ENCODE data around the gene LSP1.
"Not testable (repeated sequence)": the region's sequence is repeated elsewhere in the genome, so short reads cannot be mapped to it uniquely, and the experiment has no call there.

LSP1 gene, protein sequence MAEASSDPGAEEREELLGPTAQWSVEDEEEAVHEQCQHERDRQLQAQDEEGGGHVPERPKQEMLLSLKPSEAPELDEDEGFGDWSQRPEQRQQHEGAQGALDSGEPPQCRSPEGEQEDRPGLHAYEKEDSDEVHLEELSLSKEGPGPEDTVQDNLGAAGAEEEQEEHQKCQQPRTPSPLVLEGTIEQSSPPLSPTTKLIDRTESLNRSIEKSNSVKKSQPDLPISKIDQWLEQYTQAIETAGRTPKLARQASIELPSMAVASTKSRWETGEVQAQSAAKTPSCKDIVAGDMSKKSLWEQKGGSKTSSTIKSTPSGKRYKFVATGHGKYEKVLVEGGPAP

GRCh38 chr11:1852877-1853276 is at the start of gene LSP1:
Gene LSP1, plus strand, starts transcription at chr11:1853084. Its CDS starts 61 bp downstream, at chr11:1853145.
- Histone ChIP-seq H3K36me3 (ENCODE audit: insufficient read depth, low read length) (no peaks in the 10 kb centered on the region), H3K4me1 (ENCODE audit: insufficient read depth, low read length) (no peaks in the 10 kb centered on the region), H3K27me3 (ENCODE audit: insufficient read depth, low read length) (no peaks in the 10 kb centered on the region), H3K4me3 (ENCODE audit: low read length) (no peak within 1 kb of the TSS), H2AFZ (ENCODE audit: low read depth, low read length) (no peak within 1 kb of the TSS), H3K9me3 (ENCODE audit: low read length) (no peaks in the 10 kb centered on the region)

DNA sequence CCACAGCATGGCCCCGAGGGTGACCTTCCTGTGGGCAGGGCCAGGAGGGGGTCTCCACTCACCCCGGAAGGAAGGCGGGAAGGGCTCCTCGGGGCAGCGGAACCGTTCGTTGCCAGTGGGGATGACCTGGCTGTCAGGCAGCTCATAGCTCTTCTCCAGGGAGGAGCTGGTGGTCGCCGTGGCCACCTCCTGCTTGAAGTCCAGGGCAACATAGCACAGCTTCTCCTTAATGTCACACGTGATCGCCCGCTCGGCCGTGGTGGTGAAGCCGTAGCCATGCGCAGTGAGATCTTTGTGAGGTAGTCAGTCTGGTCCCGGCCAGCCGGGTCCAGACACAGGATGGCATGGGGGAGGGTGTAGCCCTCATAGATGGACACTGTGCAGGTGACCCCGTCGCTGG is 49.6 kb upstream of the LSP1 start:
- no peaks in the 10 kb centered on the region for H3K36me3 ChIP-seq (ENCODE audit: insufficient read depth, low read length)
- no peak overlapping the region for H3K4me3 ChIP-seq (ENCODE audit: low read length)
- H3K4me1 ChIP-seq (ENCODE audit: insufficient read depth, low read length): no peaks in the 10 kb centered on the region
- H3K9me3 ChIP-seq (ENCODE audit: low read length): no peaks in the 10 kb centered on the region
- H3K27me3 ChIP-seq (ENCODE audit: insufficient read depth, low read length): peaks cover 11% of the 10 kb centered on the region
- no peak overlapping the region for H2AFZ ChIP-seq (ENCODE audit: low read depth, low read length)

- H3K4me1 ChIP-seq (ENCODE audit: insufficient read depth, low read length); H3K36me3 ChIP-seq (ENCODE audit: insufficient read depth, low read length); H3K27me3 ChIP-seq (ENCODE audit: insufficient read depth, low read length); H3K4me3 ChIP-seq (ENCODE audit: low read length); H3K9me3 ChIP-seq (ENCODE audit: low read length); H2AFZ ChIP-seq (ENCODE audit: low read depth, low read length): not testable (repeated sequence)
Observed at GRCh38 chr11:1803835-1804519, 48.9 kb upstream of the LSP1 start.

DNA sequence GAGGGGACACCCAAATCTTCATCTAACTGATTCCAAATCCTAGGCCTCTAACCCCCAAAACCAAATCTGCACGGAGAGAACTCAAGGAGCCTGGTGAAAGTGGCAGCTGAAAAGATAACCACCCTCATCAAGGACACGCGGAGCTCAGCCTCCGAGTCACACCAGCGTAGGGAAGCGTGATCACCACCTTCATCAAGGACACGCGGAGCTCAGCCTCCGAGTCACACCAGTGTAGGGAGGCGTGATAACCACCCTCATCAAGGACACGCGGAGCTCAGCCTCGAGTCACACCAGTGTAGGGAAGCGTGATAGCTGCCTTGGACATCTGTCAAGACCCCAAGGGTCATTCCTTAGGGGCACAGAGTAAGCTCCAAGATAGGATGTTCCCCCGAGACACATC is 47.4 kb upstream of the LSP1 start:
- H2AFZ ChIP-seq (ENCODE audit: low read depth, low read length): no peak overlapping the region

GRCh38 chr11:1807264-1807995 is 45.5 kb upstream of the LSP1 start:
- Histone ChIP-seq H3K4me3 (ENCODE audit: low read length) (no peak overlapping the region), H3K9me3 (ENCODE audit: low read length) (no peaks in the 10 kb centered on the region), H3K36me3 (ENCODE audit: insufficient read depth, low read length) (no peaks in the 10 kb centered on the region), H3K4me1 (ENCODE audit: insufficient read depth, low read length) (no peaks in the 10 kb centered on the region), H2AFZ (ENCODE audit: low read depth, low read length) (no peak overlapping the region), H3K27me3 (ENCODE audit: insufficient read depth, low read length) (peaks cover 6% of the 10 kb centered on the region)

More for the DNA sequence above, 47.4 kb upstream of the LSP1 start:
- no peaks in the 10 kb centered on the region for H3K36me3 ChIP-seq (ENCODE audit: insufficient read depth, low read length)
- H3K4me3 ChIP-seq (ENCODE audit: low read length): no peak overlapping the region
- peaks cover 6% of the 10 kb centered on the region for H3K27me3 ChIP-seq (ENCODE audit: insufficient read depth, low read length)
- no peaks in the 10 kb centered on the region for H3K4me1 ChIP-seq (ENCODE audit: insufficient read depth, low read length)
- no peaks in the 10 kb centered on the region for H3K9me3 ChIP-seq (ENCODE audit: low read length)

DNA sequence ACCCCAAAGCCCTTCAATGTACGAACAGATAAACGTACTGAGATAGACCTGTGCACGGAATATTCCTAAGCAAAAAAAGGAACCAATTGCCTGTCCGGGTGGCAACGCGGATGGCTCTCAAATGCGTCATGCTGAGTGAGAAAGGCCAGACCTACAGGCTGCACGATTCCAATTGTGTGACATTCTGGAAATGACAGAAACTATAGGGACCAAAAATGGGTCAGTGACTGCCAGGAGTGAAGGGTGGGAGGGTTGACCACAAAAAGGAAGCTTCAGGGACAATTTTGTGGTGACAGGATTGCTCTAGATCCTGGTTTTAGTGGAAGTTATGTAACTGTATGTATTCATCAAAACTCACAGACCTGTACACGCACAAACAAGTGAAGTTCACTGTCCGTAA is 42.1 kb upstream of the LSP1 start:
- H2AFZ ChIP-seq (ENCODE audit: low read depth, low read length): no peak overlapping the region
- H3K4me1 ChIP-seq (ENCODE audit: insufficient read depth, low read length): no peaks in the 10 kb centered on the region
- H3K9me3 ChIP-seq (ENCODE audit: low read length): no peaks in the 10 kb centered on the region
- no peak overlapping the region for H3K4me3 ChIP-seq (ENCODE audit: low read length)
- H3K36me3 ChIP-seq (ENCODE audit: insufficient read depth, low read length): no peaks in the 10 kb centered on the region
- peaks cover 3% of the 10 kb centered on the region for H3K27me3 ChIP-seq (ENCODE audit: insufficient read depth, low read length)

- no peaks in the 10 kb centered on the region for H3K9me3 ChIP-seq (ENCODE audit: low read length)
- no peak overlapping the region for H3K4me3 ChIP-seq (ENCODE audit: low read length)
- no peaks in the 10 kb centered on the region for H3K36me3 ChIP-seq (ENCODE audit: insufficient read depth, low read length)
- no peak overlapping the region for H2AFZ ChIP-seq (ENCODE audit: low read depth, low read length)
- H3K27me3 ChIP-seq (ENCODE audit: insufficient read depth, low read length): peaks cover 2% of the 10 kb centered on the region
- H3K4me1 ChIP-seq (ENCODE audit: insufficient read depth, low read length): no peaks in the 10 kb centered on the region
Observed at GRCh38 chr11:1812274-1812673, 40.6 kb upstream of the LSP1 start.

- Histone ChIP-seq H3K9me3 (ENCODE audit: low read length) (no peaks in the 10 kb centered on the region), H2AFZ (ENCODE audit: low read depth, low read length) (no peak overlapping the region), H3K4me3 (ENCODE audit: low read length) (no peak overlapping the region), H3K36me3 (ENCODE audit: insufficient read depth, low read length) (no peaks in the 10 kb centered on the region), H3K27me3 (ENCODE audit: insufficient read depth, low read length) (peaks cover 2% of the 10 kb centered on the region), H3K4me1 (ENCODE audit: insufficient read depth, low read length) (no peaks in the 10 kb centered on the region)
Observed at GRCh38 chr11:1812801-1813200, 40.1 kb upstream of the LSP1 start.

DNA sequence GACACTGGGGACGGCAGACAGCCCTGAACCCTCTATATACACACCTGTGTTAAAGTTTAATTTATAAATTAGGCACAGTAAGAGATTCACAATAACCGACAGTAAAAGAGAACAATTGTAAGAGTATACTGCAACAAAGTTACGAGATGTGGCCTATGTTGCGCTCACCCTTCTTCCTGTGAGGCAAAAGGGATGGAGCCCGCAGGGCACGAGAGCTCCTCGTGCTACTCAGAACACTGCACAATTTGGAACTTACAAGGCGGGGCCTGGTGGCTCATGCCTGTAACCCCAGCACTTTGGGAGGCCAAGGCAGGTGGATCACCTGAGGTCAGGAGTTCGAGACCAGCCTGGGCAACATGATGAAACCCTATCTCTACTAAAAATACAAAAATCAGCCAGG is 39.5 kb upstream of the LSP1 start:
- not testable (repeated sequence) for H3K9me3 ChIP-seq (ENCODE audit: low read length); H3K27me3 ChIP-seq (ENCODE audit: insufficient read depth, low read length); H2AFZ ChIP-seq (ENCODE audit: low read depth, low read length); H3K4me3 ChIP-seq (ENCODE audit: low read length); H3K36me3 ChIP-seq (ENCODE audit: insufficient read depth, low read length); H3K4me1 ChIP-seq (ENCODE audit: insufficient read depth, low read length)

DNA sequence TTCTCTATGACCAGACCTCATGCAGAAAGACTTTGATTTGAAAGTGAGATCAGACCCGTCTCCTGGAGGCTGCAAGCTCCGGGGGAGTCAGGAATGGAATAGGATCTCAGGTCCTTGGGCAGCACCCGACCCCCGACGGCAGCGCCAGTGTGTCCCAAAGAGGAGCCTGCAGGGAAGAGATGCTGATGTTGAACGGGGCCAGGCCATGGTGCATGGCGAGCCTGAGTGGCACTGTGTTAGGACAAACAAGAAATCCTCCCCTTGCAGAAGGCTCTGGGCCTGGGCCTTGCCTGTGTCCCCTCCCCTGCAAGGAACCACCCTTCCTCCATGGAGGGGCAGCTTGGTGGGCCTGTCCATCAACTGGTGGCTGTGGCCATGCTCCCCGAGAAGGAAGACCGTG is 38.2 kb upstream of the LSP1 start:
- Histone ChIP-seq H3K9me3 (ENCODE audit: low read length) (no peaks in the 10 kb centered on the region), H3K4me1 (ENCODE audit: insufficient read depth, low read length) (no peaks in the 10 kb centered on the region), H3K27me3 (ENCODE audit: insufficient read depth, low read length) (peaks cover 2% of the 10 kb centered on the region), H2AFZ (ENCODE audit: low read depth, low read length) (no peak overlapping the region), H3K4me3 (ENCODE audit: low read length) (no peak overlapping the region), H3K36me3 (ENCODE audit: insufficient read depth, low read length) (no peaks in the 10 kb centered on the region)

DNA sequence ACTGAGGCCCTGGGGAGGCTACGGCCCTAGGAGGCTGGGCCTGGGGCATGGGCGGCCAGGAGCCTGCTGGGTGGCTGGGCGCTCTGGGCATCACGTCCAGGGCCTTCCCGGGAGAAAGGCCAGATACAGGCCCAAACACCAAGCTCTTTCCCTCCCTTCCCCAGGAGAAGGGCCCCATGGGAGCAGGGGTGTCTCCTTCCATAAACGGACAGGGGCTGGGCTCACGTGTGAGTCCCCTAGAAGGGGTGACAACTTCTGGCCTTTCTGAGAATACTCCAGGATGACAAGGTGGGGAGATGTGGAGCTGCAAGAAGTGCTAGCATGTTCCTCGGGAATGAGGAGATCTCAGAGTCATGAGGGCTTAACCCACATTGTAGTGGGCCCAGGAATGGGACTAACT is 37.6 kb upstream of the LSP1 start:
- no peak overlapping the region for H3K4me3 ChIP-seq (ENCODE audit: low read length)
- no peaks in the 10 kb centered on the region for H3K4me1 ChIP-seq (ENCODE audit: insufficient read depth, low read length)
- H2AFZ ChIP-seq (ENCODE audit: low read depth, low read length): no peak overlapping the region
- no peaks in the 10 kb centered on the region for H3K36me3 ChIP-seq (ENCODE audit: insufficient read depth, low read length)
- H3K27me3 ChIP-seq (ENCODE audit: insufficient read depth, low read length): peaks cover 2% of the 10 kb centered on the region
- H3K9me3 ChIP-seq (ENCODE audit: low read length): no peaks in the 10 kb centered on the region

DNA sequence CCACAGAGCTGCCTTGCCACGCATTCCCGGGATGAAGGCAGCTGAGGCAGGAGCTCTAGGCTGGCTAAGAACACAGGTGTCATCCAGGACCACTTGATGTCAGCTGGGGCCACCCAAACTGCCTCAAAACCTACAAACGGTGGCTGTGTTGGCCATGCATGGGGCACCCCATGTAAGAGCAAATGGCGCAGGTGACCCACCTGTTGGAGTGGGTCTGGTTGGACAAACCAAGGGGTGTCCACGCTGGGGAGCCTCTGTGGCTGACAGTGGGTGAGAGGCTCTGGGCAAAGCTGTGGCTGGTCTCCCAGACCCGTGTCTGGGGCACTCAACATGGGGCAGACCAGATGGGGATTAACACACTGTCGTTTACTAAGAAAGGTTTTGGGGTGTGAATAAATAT is 37.1 kb upstream of the LSP1 start:
- Histone ChIP-seq H3K4me3 (ENCODE audit: low read length) (no peak overlapping the region), H3K36me3 (ENCODE audit: insufficient read depth, low read length) (no peaks in the 10 kb centered on the region), H3K27me3 (ENCODE audit: insufficient read depth, low read length) (peaks cover 2% of the 10 kb centered on the region), H3K9me3 (ENCODE audit: low read length) (no peaks in the 10 kb centered on the region), H3K4me1 (ENCODE audit: insufficient read depth, low read length) (no peaks in the 10 kb centered on the region), H2AFZ (ENCODE audit: low read depth, low read length) (no peak overlapping the region)

DNA sequence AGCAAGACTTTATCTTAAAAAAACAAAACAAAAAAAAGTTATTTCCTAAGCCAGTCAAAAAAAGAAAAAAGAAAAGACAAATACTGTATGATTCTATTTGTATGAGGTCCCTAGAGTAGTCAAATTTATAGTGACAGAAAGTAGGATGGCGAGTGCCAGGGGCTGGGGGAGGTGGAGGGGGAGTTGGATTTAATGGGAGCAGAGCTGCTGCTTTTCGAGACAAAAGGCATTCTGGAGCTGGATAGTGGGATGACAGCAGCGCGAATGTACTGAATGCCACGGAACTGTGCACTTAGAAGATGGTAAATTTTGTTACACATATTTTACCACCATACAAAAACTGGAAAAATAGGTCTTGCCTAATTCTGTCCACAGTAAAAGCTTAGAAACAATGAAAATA is 35.9 kb upstream of the LSP1 start:
- H3K4me3 ChIP-seq (ENCODE audit: low read length): no peak overlapping the region
- H3K27me3 ChIP-seq (ENCODE audit: insufficient read depth, low read length): peaks cover 2% of the 10 kb centered on the region
- H3K4me1 ChIP-seq (ENCODE audit: insufficient read depth, low read length): no peaks in the 10 kb centered on the region
- H3K36me3 ChIP-seq (ENCODE audit: insufficient read depth, low read length): no peaks in the 10 kb centered on the region
- H2AFZ ChIP-seq (ENCODE audit: low read depth, low read length): no peak overlapping the region
- no peaks in the 10 kb centered on the region for H3K9me3 ChIP-seq (ENCODE audit: low read length)
